DMS53 treated with DMSO at 0.1 percent for 48 hours (cell line): ENCODE results near the gene FILIP1L.

Experiments
- DNase-seq: peaks from one replicate; lab custom pipeline; 2025; ENCODE audit not compliant: unreplicated experiment; lab: John Stamatoyannopoulos, UW

The FILIP1L gene

GRCh38 chr3:100019719-100020118 lies 94.6 kb downstream of the FILIP1L start:
- no peak for DNase-seq

GRCh38 chr3:100018806-100019205 lies 95.5 kb downstream of the FILIP1L start:
- DNase-seq = no peak

DNA sequence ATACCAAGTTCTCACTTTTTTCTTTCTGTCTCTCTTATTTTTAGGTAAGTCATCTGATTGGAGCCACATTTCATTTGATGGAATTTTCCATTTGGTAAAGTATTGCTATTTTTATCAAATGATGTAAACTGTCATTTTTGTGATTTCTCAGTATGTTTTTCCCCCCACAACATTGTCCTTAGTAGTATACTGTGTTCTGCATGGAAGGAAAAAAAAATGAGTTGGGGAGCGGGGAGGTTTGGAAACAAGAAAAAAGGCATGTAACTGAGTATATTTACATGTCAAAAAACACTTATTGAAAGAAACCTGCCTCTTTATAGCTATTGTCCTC lies 104.2 kb downstream of the FILIP1L start:
- DNase-seq = no peak

DNA sequence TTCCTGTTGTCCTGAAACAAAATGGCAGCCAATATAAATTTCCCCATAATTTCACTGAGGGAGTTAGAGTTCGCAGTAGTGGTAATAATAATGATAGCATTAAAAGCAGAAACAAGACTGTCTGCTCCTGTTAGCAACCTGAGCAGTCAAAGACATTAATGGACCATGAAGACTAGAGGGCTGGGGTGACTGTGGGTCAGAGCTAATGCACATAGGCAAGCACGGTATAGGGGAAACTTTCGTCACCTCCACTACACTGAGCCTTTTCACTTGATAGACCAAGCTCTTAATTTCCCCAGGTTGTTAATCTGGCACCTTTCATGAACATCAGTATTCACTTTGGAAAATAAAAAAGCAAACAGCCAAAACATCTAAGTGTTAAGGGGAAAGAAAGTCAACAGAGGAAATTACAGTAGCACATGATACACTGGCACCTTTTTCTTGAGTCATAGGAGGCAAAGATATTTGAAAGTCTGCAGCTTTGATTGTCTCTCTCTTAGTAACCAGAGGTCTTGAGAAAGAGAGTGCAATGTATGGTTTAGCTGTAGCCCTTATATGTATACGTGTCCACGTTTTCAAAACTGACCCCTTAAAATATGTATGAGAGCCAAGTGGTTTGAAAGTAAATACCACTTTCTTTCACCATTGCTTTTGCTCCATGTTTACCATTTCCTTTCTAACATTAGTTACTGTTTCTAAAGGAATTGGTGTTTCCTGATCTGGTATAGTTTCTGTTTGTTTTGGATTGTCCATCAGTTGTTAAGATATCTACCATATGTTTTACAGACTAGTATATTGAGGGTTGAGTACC lies 104.8 kb downstream of the FILIP1L start:
- no peak for DNase-seq

DNA sequence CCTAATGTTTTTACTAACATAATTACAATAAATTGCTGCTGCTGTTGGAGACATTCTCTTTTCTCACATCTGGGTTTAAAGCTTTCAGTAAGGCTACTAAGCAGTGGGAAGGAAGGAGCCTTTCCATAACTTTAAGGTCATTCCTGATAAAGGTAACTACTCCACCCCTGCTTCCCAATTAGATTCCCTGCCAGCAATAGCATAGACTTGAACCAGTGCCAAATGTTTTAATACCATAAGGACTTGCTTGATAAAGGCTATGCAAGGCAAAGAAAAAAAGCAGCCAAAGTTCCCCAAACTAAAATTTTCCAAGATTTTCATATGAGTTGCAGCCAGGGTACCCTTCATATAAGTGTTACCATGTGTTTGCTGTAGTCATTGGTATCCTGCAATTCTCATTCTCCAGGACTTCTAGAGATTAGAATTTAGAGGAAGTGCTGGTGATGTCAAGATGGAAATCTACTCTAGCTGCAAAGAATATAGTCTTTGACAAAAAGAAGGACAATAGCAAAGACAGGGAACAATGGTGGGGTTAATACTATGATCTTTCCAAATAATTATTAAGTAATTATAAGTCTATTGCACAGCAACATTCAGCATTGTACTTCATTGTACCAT lies 106.1 kb downstream of the FILIP1L start:
- DNase-seq = no peak

DNA sequence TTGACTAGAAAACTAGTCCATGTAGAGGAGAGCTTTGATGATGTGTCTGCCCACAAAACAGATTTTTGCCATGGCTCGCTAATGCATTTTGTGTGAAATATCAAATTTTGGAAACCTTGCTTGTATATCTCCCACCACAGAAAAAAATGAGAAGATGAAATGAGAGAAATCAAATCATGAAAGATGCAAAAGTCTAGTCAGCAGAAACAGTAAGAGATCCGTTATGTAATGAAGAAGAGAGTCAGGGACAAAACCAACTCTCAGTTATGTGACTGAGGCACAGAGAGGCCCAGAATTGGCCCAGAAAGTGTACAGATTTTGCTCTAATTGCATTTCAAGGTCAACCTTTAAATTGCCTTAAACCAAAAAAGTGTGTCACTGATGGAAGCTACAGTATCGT lies 107.0 kb downstream of the FILIP1L start:
- no peak for DNase-seq

GRCh38 chr3:100006570-100007271 lies 107.6 kb downstream of the FILIP1L start:
- no peak for DNase-seq

DNA sequence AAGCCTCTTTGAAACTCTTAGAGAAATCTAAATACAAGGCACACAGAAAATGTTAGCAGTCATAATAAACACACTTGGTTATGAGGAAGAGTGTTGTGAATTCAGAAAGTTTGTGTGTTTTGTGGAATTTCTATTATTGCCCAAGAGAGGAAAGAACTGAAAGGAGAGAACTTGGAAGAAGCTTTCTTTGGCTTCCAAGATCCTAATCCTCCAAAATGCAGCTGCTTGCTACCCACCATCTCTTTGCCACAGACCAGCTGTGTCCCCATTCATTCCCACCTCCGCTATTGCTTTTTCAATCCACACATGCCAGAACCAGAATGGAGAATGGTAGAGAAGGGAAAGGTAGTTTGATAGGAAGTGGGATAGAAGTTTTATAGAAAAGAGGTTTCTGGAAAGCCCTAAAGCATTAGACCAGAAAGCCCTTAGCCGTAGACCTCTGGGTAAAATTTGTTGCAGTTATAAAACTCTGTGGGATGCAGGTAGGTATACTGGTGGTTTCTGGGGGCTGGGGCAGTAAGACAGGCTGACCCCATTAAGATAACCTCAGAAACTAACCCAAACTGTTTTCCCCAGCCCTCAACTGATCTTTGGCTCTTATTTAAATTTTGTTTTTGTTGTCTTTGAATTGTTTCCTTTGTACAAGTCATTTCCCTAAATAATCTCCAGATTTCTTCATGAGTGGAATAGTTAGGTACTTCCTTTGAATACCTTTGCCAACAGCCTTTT lies 108.5 kb downstream of the FILIP1L start:
- DNase-seq = no peak

DNA sequence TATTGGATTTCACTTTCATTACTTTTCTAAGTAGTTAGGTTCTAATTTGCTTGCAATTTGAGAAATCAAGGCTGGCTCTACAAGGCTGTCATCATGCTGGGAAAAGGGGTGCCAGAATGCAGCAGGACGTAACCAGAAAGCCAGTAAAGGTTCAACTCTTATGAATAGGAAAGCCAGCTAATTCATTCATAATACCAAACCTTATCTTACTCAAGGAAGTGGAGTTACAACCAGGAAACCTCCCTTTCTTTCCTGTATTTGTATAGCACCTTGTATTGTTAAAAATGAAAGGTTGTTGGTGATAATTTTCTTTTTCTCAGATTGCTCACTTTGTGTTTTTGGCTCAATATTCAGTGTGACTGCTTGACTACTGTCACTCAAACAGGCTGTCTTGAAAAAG lies 109.4 kb downstream of the FILIP1L start:
- DNase-seq = no peak

- DNase-seq = no peak
Measured at GRCh38 chr3:100003609-100004503, 110.4 kb downstream of the FILIP1L start.

DNA sequence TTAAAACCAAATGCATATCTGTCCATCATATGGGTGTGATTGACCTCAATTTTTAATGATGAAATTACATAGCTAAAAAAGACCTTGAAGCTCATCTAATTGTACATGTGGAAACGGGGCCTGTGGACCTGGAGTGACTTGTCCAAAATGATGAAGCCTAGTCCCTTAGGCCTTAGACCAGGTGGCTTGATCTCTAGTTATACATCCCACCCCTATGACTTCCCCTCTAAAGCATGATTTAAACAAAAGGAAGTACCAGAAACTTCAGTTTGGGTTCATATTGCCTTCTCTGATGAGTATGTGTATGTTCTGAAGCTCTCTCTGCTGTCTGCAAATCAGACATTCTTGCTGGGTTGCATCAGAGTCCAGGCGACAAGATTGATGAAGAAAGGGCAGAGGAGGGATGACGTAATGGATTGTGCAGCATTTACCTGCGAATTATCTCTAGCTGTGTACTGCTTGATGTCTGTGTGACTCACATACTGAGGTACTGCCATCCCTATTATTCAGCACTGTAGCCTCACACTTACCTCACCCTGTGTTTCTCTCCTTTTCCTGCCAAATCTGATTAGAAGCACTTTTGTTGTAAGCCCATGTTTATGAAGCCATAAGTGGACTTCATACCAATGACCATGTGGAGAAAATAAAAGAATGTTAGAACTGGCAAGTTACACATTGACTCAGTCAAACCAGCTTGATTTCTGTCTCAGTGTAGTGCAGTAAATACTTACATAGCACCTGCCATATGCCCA lies 111.5 kb downstream of the FILIP1L start:
- DNase-seq = peak; percentile 20

- no peak for DNase-seq
Measured at GRCh38 chr3:100001526-100002270, 112.6 kb downstream of the FILIP1L start.

DNA sequence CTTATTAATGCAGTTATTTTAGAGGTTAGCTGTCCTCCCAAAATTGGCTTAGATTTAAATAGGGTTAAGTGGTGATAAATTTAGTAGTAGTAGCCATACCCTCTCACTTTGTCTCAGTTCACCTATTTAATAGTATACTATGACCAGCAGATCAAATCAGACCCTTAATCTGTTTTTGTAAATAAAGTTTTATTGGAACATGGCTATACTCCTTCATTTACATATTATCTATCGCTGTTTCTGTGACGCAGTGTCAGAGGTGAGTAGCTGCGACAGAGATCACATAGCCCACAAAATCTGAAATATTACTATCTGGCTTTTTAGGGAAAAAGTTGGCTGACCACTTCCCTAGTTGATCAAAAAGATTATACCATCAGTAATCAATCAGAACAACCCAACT lies 113.2 kb downstream of the FILIP1L start:
- no peak for DNase-seq

DNA sequence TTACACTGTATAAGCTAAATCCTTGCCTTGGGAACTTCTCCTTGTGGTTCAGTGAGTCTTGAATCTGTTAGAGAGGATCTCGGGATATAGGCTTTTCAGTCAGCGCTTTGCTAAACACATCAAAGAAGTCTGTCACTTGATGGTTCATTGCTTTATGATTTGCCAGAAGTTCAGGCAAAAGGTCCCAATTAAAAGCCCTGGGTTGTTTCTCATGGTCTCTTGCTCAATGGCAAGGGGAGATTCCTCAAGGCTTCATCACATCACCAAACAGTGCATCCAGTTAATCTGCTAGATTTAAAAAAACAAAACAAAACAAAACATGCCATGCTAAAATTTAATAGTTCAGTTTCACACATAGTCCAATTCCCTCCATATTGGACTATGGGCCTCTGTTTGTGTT lies 114.8 kb downstream of the FILIP1L start:
- DNase-seq = no peak

GRCh38 chr3:99997293-99997692 lies 117.0 kb downstream of the FILIP1L start:
- no peak for DNase-seq

GRCh38 chr3:99990179-99990578 lies 124.1 kb downstream of the FILIP1L start:
- DNase-seq = no peak

GRCh38 chr3:99984668-99985067 lies 129.6 kb downstream of the FILIP1L start:
- no peak for DNase-seq

DNA sequence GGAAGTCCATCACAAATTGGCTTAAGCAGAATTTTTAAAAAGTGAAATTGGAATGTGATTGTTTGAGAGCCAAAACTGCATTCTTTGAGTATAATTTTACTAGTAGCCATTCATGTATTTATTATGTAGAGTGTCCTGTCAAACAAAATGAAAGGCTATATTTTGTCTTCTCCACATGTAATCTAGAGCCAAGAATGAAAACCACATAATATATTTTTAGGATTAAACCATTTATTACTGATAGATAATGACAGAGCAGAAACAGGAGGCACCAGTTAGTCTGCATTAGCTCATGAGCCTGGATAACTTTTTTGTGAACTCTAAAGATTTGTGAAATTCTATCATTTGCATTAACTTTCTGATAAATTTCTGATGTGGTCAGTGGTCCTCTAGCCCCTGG lies 130.2 kb downstream of the FILIP1L start:
- no peak for DNase-seq

DNA sequence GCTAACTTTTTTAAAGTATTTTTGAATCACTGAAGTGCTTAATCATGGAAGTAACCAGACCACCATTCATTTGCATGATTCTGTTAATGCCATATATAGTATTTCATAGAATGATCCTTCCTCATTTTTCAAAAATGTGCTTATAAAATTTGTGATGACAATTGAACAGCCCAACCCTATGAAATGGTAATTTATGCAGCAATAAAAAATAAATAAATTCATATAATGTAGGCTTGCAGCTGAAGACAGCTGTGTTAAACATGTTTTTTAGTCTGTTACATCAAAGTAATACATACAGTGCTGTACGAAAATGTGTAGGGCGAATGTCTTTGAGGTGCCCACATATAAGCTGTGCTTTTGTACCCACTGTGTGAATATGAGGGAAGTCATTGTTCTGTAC lies 131.7 kb downstream of the FILIP1L start:
- no peak for DNase-seq
